SK-N-SH treated with all-trans-retinoic acid at 6 μM for 48 hours (cell line): ENCODE measurements around the gene SLAMF1.

ENCODE experiments used
- ATAC-seq: fragments of 200-7000 bp; cut with Tn5 transposase; 3 replicates; pipeline ENCODE4 v1.9.1; 2020; ENCODE audit warnings: mild to moderate bottlenecking, moderate library complexity
- ARNTL ChIP-seq: fragments of 450-650 bp; formaldehyde crosslinking; IDR thresholded peaks from 2 replicates; pipeline ENCODE4 v1.5.0; 2020; ENCODE audit warnings: low read depth, mild to moderate bottlenecking, moderate library complexity, borderline replicate concordance
- BACH2 ChIP-seq: fragments of 250-450 bp; sonication (Bioruptor Pico); IDR thresholded peaks from 2 replicates; pipeline ENCODE4 v1.9.0; 2021; ENCODE audit warnings: mild to moderate bottlenecking, borderline replicate concordance
- CSRNP3 ChIP-seq: fragments of 250-450 bp; sonication (Bioruptor Pico); IDR thresholded peaks from 2 replicates; pipeline ENCODE4 v1.5.1; 2021; ENCODE audit warnings: mild to moderate bottlenecking, moderate library complexity
- ESRRG ChIP-seq: fragments of 250-450 bp; sonication (Bioruptor Pico); IDR thresholded peaks from 2 replicates; pipeline ENCODE4 v1.6.1; 2021; ENCODE audit warnings: mild to moderate bottlenecking
- GLIS3 ChIP-seq: fragments of 250-450 bp; sonication (Bioruptor Pico); IDR thresholded peaks from 2 replicates; pipeline ENCODE4 v1.5.0; 2020; ENCODE audit warnings: mild to moderate bottlenecking, moderate library complexity
- ISL1 ChIP-seq: fragments of 250-450 bp; sonication (Bioruptor Pico); IDR thresholded peaks from 2 replicates; pipeline ENCODE4 v2.1.2; 2022; ENCODE audit warnings: mild to moderate bottlenecking, moderate library complexity
- OSR1 ChIP-seq: fragments of 250-450 bp; sonication (Bioruptor Pico); IDR thresholded peaks from 2 replicates; pipeline ENCODE4 v1.8.0; 2022; ENCODE audit warnings: moderate library complexity, mild to moderate bottlenecking, inconsistent platforms
- PPARA ChIP-seq: fragments of 250-450 bp; sonication (Bioruptor Pico); IDR thresholded peaks from 2 replicates; pipeline ENCODE4 v1.5.0; 2020; ENCODE audit warnings: mild to moderate bottlenecking, borderline replicate concordance
- RARB ChIP-seq: fragments of 250-450 bp; sonication (Bioruptor Pico); IDR thresholded peaks from 2 replicates; pipeline ENCODE4 v1.8.0; 2021; ENCODE audit warnings: mild to moderate bottlenecking, moderate library complexity
- SNAI2 ChIP-seq: fragments of 250-450 bp; sonication (Bioruptor Pico); IDR thresholded peaks from 2 replicates; pipeline ENCODE4 v1.5.0; 2020; ENCODE audit warnings: mild to moderate bottlenecking, moderate library complexity
- TCF4 ChIP-seq: fragments of 250-450 bp; sonication (Bioruptor Pico); IDR thresholded peaks from 2 replicates; pipeline ENCODE4 v1.8.0; 2021; ENCODE audit warnings: mild to moderate bottlenecking, moderate library complexity, borderline replicate concordance
- TOX ChIP-seq: fragments of 250-450 bp; sonication (Bioruptor Pico); IDR thresholded peaks from 2 replicates; pipeline ENCODE4 v1.8.0; 2021; ENCODE audit warnings: mild to moderate bottlenecking, moderate library complexity, borderline replicate concordance
- ZC3H10 ChIP-seq: fragments of 250-450 bp; sonication (Bioruptor Pico); IDR thresholded peaks from 2 replicates; pipeline ENCODE4 v1.5.1; 2021; ENCODE audit warnings: mild to moderate bottlenecking, moderate library complexity
- ZFP3 ChIP-seq: fragments of 250-450 bp; sonication (Bioruptor Pico); IDR thresholded peaks from 2 replicates; pipeline ENCODE4 v1.5.0; 2020; ENCODE audit warnings: mild to moderate bottlenecking, moderate library complexity
- ZFP30 ChIP-seq: fragments of 450-650 bp; formaldehyde crosslinking; IDR thresholded peaks from 2 replicates; pipeline ENCODE4 v1.5.0; 2022; ENCODE audit warnings: mild to moderate bottlenecking, moderate library complexity
- ZNF565 ChIP-seq: fragments of 450-650 bp; formaldehyde crosslinking; conservative IDR thresholded peaks from 2 replicates; pipeline ENCODE4 v1.5.0; 2020; ENCODE audit warnings: low read depth, mild to moderate bottlenecking, moderate library complexity
- ZNF70 ChIP-seq: fragments of 450-650 bp; formaldehyde crosslinking; IDR thresholded peaks from 2 replicates; pipeline ENCODE4 v1.5.0; 2020; ENCODE audit warnings: mild to moderate bottlenecking, moderate library complexity
- ZNF8 ChIP-seq: fragments of 450-650 bp; formaldehyde crosslinking; IDR thresholded peaks from 2 replicates; pipeline ENCODE4 v1.5.0; 2020; ENCODE audit warnings: mild to moderate bottlenecking, moderate library complexity
- TF ChIP-seq, protein P1 (sequence below): fragments of 250-450 bp; sonication (Bioruptor Pico); IDR thresholded peaks from 2 replicates; pipeline ENCODE4 v1.8.0; 2021; ENCODE audit warnings: low read depth, mild to moderate bottlenecking, moderate library complexity, borderline replicate concordance
- TF ChIP-seq, protein P2 (sequence below): fragments of 250-450 bp; sonication (Bioruptor Pico); IDR thresholded peaks from 2 replicates; pipeline ENCODE4 v1.5.1; 2020; ENCODE audit warnings: low read depth, mild to moderate bottlenecking, moderate library complexity
- TF ChIP-seq, protein P3 (sequence below): fragments of 250-450 bp; sonication (Bioruptor Pico); IDR thresholded peaks from 2 replicates; pipeline ENCODE4 v1.8.0; 2020; ENCODE audit warnings: mild to moderate bottlenecking, moderate library complexity, borderline replicate concordance
- TF ChIP-seq, protein P4 (sequence below): fragments of 250-450 bp; sonication (Bioruptor Pico); IDR thresholded peaks from 2 replicates; pipeline ENCODE4 v1.5.0; 2020; ENCODE audit warnings: mild to moderate bottlenecking, moderate library complexity

The SLAMF1 gene

DNA sequence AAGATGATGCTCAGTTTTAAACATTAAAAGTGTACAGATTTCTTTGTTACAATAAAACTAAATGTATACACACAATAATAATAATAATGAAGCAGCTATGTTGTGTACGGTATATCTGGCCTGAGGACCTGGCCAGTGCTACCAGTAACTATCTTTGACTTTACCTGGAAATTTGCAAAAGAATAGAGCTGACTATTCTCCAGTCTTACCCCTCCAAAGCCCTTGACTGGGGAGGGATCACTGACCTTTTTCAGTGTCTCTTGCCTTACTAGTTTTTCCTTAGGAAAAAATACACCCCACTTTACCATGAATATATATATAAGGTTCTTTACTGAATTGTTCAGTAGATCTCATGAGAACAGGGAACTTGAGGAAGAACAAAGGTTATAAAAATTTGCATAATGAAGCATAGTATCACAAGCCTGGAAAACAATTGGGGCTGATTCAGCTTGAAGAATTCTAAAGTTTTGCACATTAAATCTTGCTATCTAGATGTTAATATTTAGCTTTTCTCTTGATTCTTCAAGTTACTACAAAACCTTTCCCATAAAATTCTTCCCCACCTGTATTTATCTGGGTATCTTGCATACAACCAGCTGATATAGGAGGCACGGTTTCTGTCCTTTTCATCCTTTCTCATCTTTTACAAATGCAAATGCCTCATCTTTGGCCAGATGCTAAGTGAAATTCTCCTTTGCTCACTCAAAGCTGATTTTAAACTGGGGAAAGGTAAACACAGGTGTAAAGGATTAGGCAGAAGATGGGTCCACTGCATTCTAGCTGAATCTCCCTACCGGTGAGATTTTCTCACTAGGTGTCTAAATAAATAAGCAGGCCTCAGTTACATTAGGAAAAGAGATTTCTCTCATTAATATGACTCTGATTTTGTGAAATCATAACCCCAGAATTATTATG is 25.0 kb upstream of the SLAMF1 start:
- no peak for ATAC-seq
- TF ChIP-seq TCF4 (CRISPR knock-in tag) (no peak), ZNF565 (CRISPR knock-in tag) (no peak), BACH2 (CRISPR knock-in tag) (no peak), SNAI2 (CRISPR knock-in tag) (no peak), ZNF70 (CRISPR knock-in tag) (no peak)

DNA sequence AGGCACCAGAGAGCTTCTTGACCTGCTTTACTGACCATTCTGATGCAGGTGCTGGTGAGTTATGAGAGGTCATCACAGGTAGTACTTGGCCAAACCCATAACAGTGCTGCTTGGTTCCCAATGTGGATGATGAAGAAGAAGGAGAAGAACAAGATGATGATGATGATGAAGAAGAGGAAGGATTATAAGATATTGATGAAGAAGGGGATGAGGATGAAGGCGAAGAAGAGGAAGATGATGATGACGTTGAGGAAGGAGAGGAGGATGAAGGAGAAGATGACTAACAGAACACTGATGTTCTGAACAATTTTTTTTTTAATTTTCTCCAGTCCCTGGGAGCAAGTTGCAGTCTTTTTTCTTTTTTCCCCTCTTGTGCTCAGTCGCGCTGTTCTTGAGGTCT is 23.9 kb upstream of the SLAMF1 start:
- ATAC-seq, result no peak
- no peak for TF ChIP-seq GLIS3 (CRISPR knock-in tag)
- TF ChIP-seq ZFP3 (CRISPR knock-in tag), result no peak
- no peak for TF ChIP-seq TOX
- TF ChIP-seq OSR1, result no peak
- TF ChIP-seq ZFP30 (CRISPR knock-in tag), result no peak
- no peak for TF ChIP-seq PPARA
- TF ChIP-seq BACH2 (CRISPR knock-in tag), result no peak
- TF ChIP-seq ZNF8 (CRISPR knock-in tag), result no peak
- TF ChIP-seq, protein P1, sequence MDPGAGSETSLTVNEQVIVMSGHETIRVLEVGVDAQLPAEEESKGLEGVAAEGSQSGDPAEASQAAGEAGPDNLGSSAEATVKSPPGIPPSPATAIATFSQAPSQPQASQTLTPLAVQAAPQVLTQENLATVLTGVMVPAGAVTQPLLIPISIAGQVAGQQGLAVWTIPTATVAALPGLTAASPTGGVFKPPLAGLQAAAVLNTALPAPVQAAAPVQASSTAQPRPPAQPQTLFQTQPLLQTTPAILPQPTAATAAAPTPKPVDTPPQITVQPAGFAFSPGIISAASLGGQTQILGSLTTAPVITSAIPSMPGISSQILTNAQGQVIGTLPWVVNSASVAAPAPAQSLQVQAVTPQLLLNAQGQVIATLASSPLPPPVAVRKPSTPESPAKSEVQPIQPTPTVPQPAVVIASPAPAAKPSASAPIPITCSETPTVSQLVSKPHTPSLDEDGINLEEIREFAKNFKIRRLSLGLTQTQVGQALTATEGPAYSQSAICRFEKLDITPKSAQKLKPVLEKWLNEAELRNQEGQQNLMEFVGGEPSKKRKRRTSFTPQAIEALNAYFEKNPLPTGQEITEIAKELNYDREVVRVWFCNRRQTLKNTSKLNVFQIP (CRISPR knock-in tag), result no peak
- TF ChIP-seq ISL1 (CRISPR knock-in tag), result no peak
- TF ChIP-seq, protein P2, sequence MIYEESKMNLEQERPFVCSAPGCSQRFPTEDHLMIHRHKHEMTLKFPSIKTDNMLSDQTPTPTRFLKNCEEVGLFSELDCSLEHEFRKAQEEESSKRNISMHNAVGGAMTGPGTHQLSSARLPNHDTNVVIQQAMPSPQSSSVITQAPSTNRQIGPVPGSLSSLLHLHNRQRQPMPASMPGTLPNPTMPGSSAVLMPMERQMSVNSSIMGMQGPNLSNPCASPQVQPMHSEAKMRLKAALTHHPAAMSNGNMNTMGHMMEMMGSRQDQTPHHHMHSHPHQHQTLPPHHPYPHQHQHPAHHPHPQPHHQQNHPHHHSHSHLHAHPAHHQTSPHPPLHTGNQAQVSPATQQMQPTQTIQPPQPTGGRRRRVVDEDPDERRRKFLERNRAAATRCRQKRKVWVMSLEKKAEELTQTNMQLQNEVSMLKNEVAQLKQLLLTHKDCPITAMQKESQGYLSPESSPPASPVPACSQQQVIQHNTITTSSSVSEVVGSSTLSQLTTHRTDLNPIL (CRISPR knock-in tag), result no peak
- TF ChIP-seq, protein P3, sequence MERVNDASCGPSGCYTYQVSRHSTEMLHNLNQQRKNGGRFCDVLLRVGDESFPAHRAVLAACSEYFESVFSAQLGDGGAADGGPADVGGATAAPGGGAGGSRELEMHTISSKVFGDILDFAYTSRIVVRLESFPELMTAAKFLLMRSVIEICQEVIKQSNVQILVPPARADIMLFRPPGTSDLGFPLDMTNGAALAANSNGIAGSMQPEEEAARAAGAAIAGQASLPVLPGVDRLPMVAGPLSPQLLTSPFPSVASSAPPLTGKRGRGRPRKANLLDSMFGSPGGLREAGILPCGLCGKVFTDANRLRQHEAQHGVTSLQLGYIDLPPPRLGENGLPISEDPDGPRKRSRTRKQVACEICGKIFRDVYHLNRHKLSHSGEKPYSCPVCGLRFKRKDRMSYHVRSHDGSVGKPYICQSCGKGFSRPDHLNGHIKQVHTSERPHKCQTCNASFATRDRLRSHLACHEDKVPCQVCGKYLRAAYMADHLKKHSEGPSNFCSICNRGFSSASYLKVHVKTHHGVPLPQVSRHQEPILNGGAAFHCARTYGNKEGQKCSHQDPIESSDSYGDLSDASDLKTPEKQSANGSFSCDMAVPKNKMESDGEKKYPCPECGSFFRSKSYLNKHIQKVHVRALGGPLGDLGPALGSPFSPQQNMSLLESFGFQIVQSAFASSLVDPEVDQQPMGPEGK (CRISPR knock-in tag), result no peak
- no peak for TF ChIP-seq SNAI2 (CRISPR knock-in tag)
- no peak for TF ChIP-seq ZC3H10 (CRISPR knock-in tag)
- TF ChIP-seq, all 23 proteins: peak for 0

DNA sequence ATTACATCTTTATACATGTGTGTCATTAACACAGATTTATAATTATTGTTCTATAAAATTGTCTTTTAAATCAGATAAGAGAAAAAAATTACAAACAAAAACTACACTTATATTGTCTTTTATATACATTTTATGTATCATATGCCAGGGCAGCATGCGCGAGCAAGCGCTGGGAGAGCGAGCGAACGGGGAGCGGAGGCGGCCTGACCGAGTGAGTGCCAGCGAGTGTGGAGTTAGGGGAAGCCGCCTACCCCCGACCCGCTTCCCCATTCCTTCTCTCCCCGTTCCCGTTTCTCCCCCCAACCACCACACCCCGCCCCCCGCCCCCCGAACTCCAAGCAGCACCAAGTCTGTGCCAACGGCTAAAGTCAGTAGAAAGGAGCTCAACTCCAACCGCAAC is 23.0 kb upstream of the SLAMF1 start:
- no peak for ATAC-seq
- TF ChIP-seq SNAI2 (CRISPR knock-in tag) (no peak), RARB (CRISPR knock-in tag) (no peak), ZNF8 (CRISPR knock-in tag) (no peak), ZNF565 (CRISPR knock-in tag) (no peak), GLIS3 (CRISPR knock-in tag) (no peak), ZNF70 (CRISPR knock-in tag) (no peak), ZFP3 (CRISPR knock-in tag) (no peak), ESRRG (CRISPR knock-in tag) (no peak), BACH2 (CRISPR knock-in tag) (no peak), ARNTL (CRISPR knock-in tag) (no peak), CSRNP3 (CRISPR knock-in tag) (no peak), ZFP30 (CRISPR knock-in tag) (no peak), ISL1 (CRISPR knock-in tag) (no peak), ZC3H10 (CRISPR knock-in tag) (no peak), TOX (no peak), PPARA (no peak), OSR1 (no peak)
- TF ChIP-seq, protein P4, sequence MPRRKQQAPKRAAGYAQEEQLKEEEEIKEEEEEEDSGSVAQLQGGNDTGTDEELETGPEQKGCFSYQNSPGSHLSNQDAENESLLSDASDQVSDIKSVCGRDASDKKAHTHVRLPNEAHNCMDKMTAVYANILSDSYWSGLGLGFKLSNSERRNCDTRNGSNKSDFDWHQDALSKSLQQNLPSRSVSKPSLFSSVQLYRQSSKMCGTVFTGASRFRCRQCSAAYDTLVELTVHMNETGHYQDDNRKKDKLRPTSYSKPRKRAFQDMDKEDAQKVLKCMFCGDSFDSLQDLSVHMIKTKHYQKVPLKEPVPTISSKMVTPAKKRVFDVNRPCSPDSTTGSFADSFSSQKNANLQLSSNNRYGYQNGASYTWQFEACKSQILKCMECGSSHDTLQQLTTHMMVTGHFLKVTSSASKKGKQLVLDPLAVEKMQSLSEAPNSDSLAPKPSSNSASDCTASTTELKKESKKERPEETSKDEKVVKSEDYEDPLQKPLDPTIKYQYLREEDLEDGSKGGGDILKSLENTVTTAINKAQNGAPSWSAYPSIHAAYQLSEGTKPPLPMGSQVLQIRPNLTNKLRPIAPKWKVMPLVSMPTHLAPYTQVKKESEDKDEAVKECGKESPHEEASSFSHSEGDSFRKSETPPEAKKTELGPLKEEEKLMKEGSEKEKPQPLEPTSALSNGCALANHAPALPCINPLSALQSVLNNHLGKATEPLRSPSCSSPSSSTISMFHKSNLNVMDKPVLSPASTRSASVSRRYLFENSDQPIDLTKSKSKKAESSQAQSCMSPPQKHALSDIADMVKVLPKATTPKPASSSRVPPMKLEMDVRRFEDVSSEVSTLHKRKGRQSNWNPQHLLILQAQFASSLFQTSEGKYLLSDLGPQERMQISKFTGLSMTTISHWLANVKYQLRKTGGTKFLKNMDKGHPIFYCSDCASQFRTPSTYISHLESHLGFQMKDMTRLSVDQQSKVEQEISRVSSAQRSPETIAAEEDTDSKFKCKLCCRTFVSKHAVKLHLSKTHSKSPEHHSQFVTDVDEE (CRISPR knock-in tag), result no peak
- TF ChIP-seq, protein P1 (CRISPR knock-in tag), result no peak
